ENCODE measurements around the gene VSTM2L. TPM values are rescaled to one million over a fixed set of nuclear protein-coding genes. Genes with fewer than 3 reads are reported as not detected.
A peak's percentile ranks its signal among the peaks of the same experiment; 100 is the strongest.

Gene VSTM2L
- total and polyA plus RNA-seq, 2 of the 13 experiments (the other 11 are each of a cell fraction or from before 2014, with no cell fraction given): not detected

GRCh38 chr20:37925265-37926165 is 22.6 kb downstream of the VSTM2L start (continued):
- no peak for TF ChIP-seq ELK4 (CRISPR knock-in tag; IDR thresholded peaks at IDR 0.05; ENCODE audit: borderline replicate concordance)
- TF ChIP-seq TBL1XR1 (IDR thresholded peaks at IDR 0.05; ENCODE audit: borderline replicate concordance, low read length, partially characterized antibody): no peak
- no peak for TF ChIP-seq ZIK1 (CRISPR knock-in tag; IDR thresholded peaks at IDR 0.05; ENCODE audit: borderline replicate concordance, low read depth)
- no peak for TF ChIP-seq ZNF605 (CRISPR knock-in tag; IDR thresholded peaks at IDR 0.05)

- H3K9me3 ChIP-seq (ENCODE audit: low read length): no peaks in the 10 kb centered on the region
- no peak overlapping the region for H3K4me2 ChIP-seq (ENCODE audit: low read depth, low read length)
- ChIA-PET CTCF (ENCODE audit: low intra/inter-chr PET ratio, low total read pairs) (no interaction called here), POLR2A (no interaction called here)
- WGBS (ENCODE audit: low lambda C conversion rate): 55% methylated on average over 4 of the region's 4 CpGs
- FAIRE-seq: no peak
- peaks cover 8% of the 10 kb centered on the region; the same call in 1 of the 2 replicates for H3K4me1 ChIP-seq (ENCODE audit: insufficient read depth, low read length)
- BruUV-seq (replicated peaks): no TSS peak
- H4K20me1 ChIP-seq (ENCODE audit: insufficient read depth, low read length): peaks cover 3% of the 10 kb centered on the region; the same call in 1 of the 2 replicates
- no peak overlapping the region for H3K9ac ChIP-seq (ENCODE audit: insufficient read depth, low read depth, low read length)
- no peaks in the 10 kb centered on the region for H3K36me3 ChIP-seq (replicated peaks in 1 of 2; ENCODE audit: control insufficient read depth in 1 of 2, insufficient read depth in 2 of 2, low read length in 2 of 2)
- no peak overlapping the region for H3K4me3 ChIP-seq (replicated peaks in 1 of 3; ENCODE audit: insufficient read depth in 1 of 3, low read depth in 2 of 3, low read length in 3 of 3)
- intact Hi-C loops (cut with micrococcal nuclease; ENCODE audit: unreplicated experiment): no loop called here
- DNase-seq (ENCODE audit: low spot score): no peak
- in situ Hi-C loops (cut with HindIII; ENCODE audit: extremely low pct_ligation_motif_present, low pct_unique_long_range_greater_than_20kb): no loop called here
- H3K27ac ChIP-seq (ENCODE audit: extremely low read length, insufficient read depth, low read length): no peak overlapping the region
- H3K79me2 ChIP-seq (ENCODE audit: insufficient read depth, low read length): no peaks in the 10 kb centered on the region
- TF ChIP-seq ZBTB26 (CRISPR knock-in tag; IDR thresholded peaks at IDR 0.05; ENCODE audit: borderline replicate concordance) (no peak), MNT (IDR thresholded peaks at IDR 0.05) (peak; percentile 79)
- ATAC-seq: no peak
- H2AFZ ChIP-seq (ENCODE audit: low read length): no peak overlapping the region
- H3K27me3 ChIP-seq (ENCODE audit: control insufficient read depth in 1 of 2, insufficient read depth in 2 of 2, low read length in 2 of 2): peaks cover 16 to 65% of the 10 kb centered on the region in 2 experiments
Measured at GRCh38 chr20:37926612-37927011, 23.7 kb downstream of the VSTM2L start.

Measured in HepG2 (cell line).